H9 (cell line): ENCODE results near the gene MGAT4B. TPM values are rescaled to one million over a fixed set of nuclear protein-coding genes. Genes with fewer than 3 reads are reported as not detected.

Experiments
- DNase-seq: peaks from one replicate; pipeline ENCODE4 v3.0.0-alpha.2; 2017
- H2AFZ ChIP-seq: one replicate; pipeline ENCODE4 v1.6.1; 2013; ENCODE audit warnings: mild to moderate bottlenecking, low read length, control low read depth, moderate library complexity
- H2AK5ac ChIP-seq: 2 replicates; pipeline ENCODE4 v1.6.1; 2013; ENCODE audit warnings: low read length, control low read depth, mixed read lengths; ENCODE audit not compliant: insufficient read length
- H2BK120ac ChIP-seq: one replicate; pipeline ENCODE4 v1.6.1; 2013; ENCODE audit warnings: low read depth, mild to moderate bottlenecking, low read length, control low read depth, inconsistent platforms; ENCODE audit not compliant: poor library complexity, severe bottlenecking
- H2BK12ac ChIP-seq: 2 replicates; pipeline ENCODE4 v1.6.1; 2013; ENCODE audit warnings: low read length, control low read depth, mixed read lengths, low read depth; ENCODE audit not compliant: insufficient read length
- H2BK15ac ChIP-seq: 2 replicates; pipeline ENCODE4 v1.6.1; 2013; ENCODE audit warnings: low read depth, low read length, control low read depth
- H2BK20ac ChIP-seq: one replicate; pipeline ENCODE4 v1.6.1; 2013; ENCODE audit warnings: low read depth, mild to moderate bottlenecking, low read length, control low read depth, inconsistent platforms; ENCODE audit not compliant: poor library complexity, severe bottlenecking
- H2BK5ac ChIP-seq: 2 replicates; pipeline ENCODE4 v1.6.1; 2013; ENCODE audit warnings: low read length, control low read depth, mixed read lengths; ENCODE audit not compliant: insufficient read length
- H3K14ac ChIP-seq: 2 replicates; pipeline ENCODE4 v1.6.1; 2013; ENCODE audit warnings: low read length, control low read depth; ENCODE audit not compliant: insufficient read depth
- H3K18ac ChIP-seq: 2 replicates; pipeline ENCODE4 v1.6.1; 2013; ENCODE audit warnings: low read depth, mild to moderate bottlenecking, mixed read lengths, low read length, control low read depth; ENCODE audit not compliant: insufficient read length
- H3K23ac ChIP-seq: 2 replicates; pipeline ENCODE4 v1.6.1; 2013; ENCODE audit warnings: low read length, control low read depth, mixed read lengths, low read depth; ENCODE audit not compliant: insufficient read length
- H3K23me2 ChIP-seq: 2 replicates; pipeline ENCODE4 v1.6.1; 2013; ENCODE audit warnings: low read depth, mild to moderate bottlenecking, mixed read lengths, low read length, control low read depth; ENCODE audit not compliant: insufficient read length, poor library complexity, severe bottlenecking
- H3K27ac ChIP-seq: 2 replicates; pipeline ENCODE4 v1.5.1; 2013; ENCODE audit warnings: low read length, control low read depth, mixed read lengths, low read depth; ENCODE audit not compliant: insufficient read length
- H3K27me3 ChIP-seq: 2 replicates; pipeline ENCODE4 v1.6.1; 2013; ENCODE audit warnings: low read length, control low read depth, inconsistent platforms; ENCODE audit not compliant: insufficient read depth
- H3K4ac ChIP-seq: 2 replicates; pipeline ENCODE4 v1.6.1; 2013; ENCODE audit warnings: low read depth, mild to moderate bottlenecking, control low read depth, inconsistent platforms, low read length, moderate library complexity
- H3K4me1 ChIP-seq: 2 replicates; pipeline ENCODE4 v1.6.1; 2013; ENCODE audit warnings: low read length, control low read depth, inconsistent platforms; ENCODE audit not compliant: insufficient read depth
- H3K4me2 ChIP-seq: 2 replicates; pipeline ENCODE4 v1.6.1; 2013; ENCODE audit warnings: low read length, control low read depth, mixed read lengths; ENCODE audit not compliant: insufficient read length, insufficient read depth
- H3K56ac ChIP-seq: 2 replicates; pipeline ENCODE4 v1.6.1; 2013; ENCODE audit warnings: low read depth, mild to moderate bottlenecking, mixed read lengths, low read length, control low read depth; ENCODE audit not compliant: insufficient read length
- H3K79me1 ChIP-seq: 2 replicates; pipeline ENCODE4 v1.6.1; 2013; ENCODE audit warnings: low read depth, mild to moderate bottlenecking, moderate library complexity, low read length, control low read depth, inconsistent platforms; ENCODE audit not compliant: insufficient read depth, poor library complexity, severe bottlenecking
- H3K79me2 ChIP-seq: 2 replicates; pipeline ENCODE4 v1.6.1; 2013; ENCODE audit warnings: low read length, control low read depth, inconsistent platforms; ENCODE audit not compliant: insufficient read depth
- H3K9ac ChIP-seq: 2 replicates; pipeline ENCODE4 v1.6.1; 2013; ENCODE audit warnings: low read length, control low read depth, mixed read lengths; ENCODE audit not compliant: insufficient read length; ENCODE audit errors: extremely low read depth
- H3K9me3 ChIP-seq: one replicate; pipeline ENCODE4 v1.6.1; 2013; ENCODE audit warnings: low read depth, low read length, inconsistent platforms; ENCODE audit not compliant: control insufficient read depth
- H3T11ph ChIP-seq: one replicate; pipeline ENCODE4 v1.6.1; 2013; ENCODE audit warnings: mild to moderate bottlenecking, low read length, control low read depth, inconsistent platforms
- H4K20me1 ChIP-seq: one replicate; pipeline ENCODE4 v1.6.1; 2013; ENCODE audit not compliant: control insufficient read depth, insufficient read length, insufficient read depth
- H4K5ac ChIP-seq: 2 replicates; pipeline ENCODE4 v1.6.1; 2013; ENCODE audit warnings: low read depth, mild to moderate bottlenecking, mixed read lengths, low read length, control low read depth; ENCODE audit not compliant: insufficient read length
- H4K8ac ChIP-seq: replicated peaks from 2 replicates; pipeline ENCODE4 v1.6.1; 2013; ENCODE audit warnings: low read length, control low read depth, mixed read lengths, low read depth; ENCODE audit not compliant: insufficient read length
- H4K91ac ChIP-seq: 2 replicates; pipeline ENCODE4 v1.6.1; 2013; ENCODE audit warnings: low read depth, mild to moderate bottlenecking, moderate library complexity, mixed read lengths, low read length, control low read depth; ENCODE audit not compliant: insufficient read length
- H3K27ac Mint-ChIP-seq, 3 experiments: 2 replicates in 2 of 3; 3 replicates in 1 of 3; pipeline ENCODE4 v1.8.0; 2020 to 2021; ENCODE audit warnings: mixed read lengths in 3 of 3, mild to moderate bottlenecking in 1 of 3, moderate library complexity in 1 of 3
- H3K27me3 Mint-ChIP-seq: 2 replicates; pipeline ENCODE4 v1.8.0; 2021; ENCODE audit warnings: low read depth, mild to moderate bottlenecking, moderate library complexity, mixed read lengths
- H3K36me3 Mint-ChIP-seq, 3 experiments: 2 replicates in 2 of 3; 3 replicates in 1 of 3; pipeline ENCODE4 v1.8.0; 2020 to 2021; ENCODE audit warnings: low read depth in 3 of 3, mixed read lengths in 3 of 3; ENCODE audit not compliant: insufficient read depth in 1 of 3
- H3K4me1 Mint-ChIP-seq, 2 experiments: 2 replicates each; pipeline ENCODE4 v1.8.0; 2020; ENCODE audit warnings: mixed read lengths in 2 of 2
- H3K4me3 Mint-ChIP-seq, 2 experiments: 2 replicates in 1 of 2; 3 replicates in 1 of 2; pipeline ENCODE4 v1.8.0; 2020 to 2021; ENCODE audit warnings: mild to moderate bottlenecking in 2 of 2, mixed read lengths in 2 of 2, moderate library complexity in 1 of 2
- H3K9me3 Mint-ChIP-seq, 2 experiments: 2 replicates in 1 of 2; 3 replicates in 1 of 2; pipeline ENCODE4 v1.8.0; 2020; ENCODE audit warnings: mild to moderate bottlenecking in 2 of 2, mixed read lengths in 2 of 2, moderate library complexity in 1 of 2
- WGBS: extraction: QIAGEN DNeasy Blood & Tissue Kit; methylation state at CpG from one replicate; pipeline ENCODE4 v1.1.7; 2013; ENCODE audit warnings: missing lambda C conversion rate, low lambda C conversion rate, mixed read lengths; ENCODE audit not compliant: insufficient read length; ENCODE audit errors: extremely low coverage; 5-methylcytosine and 5-hydroxymethylcytosine counted together
- total RNA-seq: library from RNA; stranded (reverse); gene quantifications from 2 replicates; pipeline ENCODE4 v1.2.1, GENCODE V29; 2021
- TF ChIP-seq, protein P1 (sequence below): fragments of 200-600 bp; sonication (generic); conservative IDR thresholded peaks from 3 replicates; pipeline ENCODE4 v1.8.0; 2021; ENCODE audit warnings: antibody characterized with exemption, mild to moderate bottlenecking

Gene MGAT4B
- total RNA-seq, 1 experiment from 2014 or later: 147 TPM

DNA sequence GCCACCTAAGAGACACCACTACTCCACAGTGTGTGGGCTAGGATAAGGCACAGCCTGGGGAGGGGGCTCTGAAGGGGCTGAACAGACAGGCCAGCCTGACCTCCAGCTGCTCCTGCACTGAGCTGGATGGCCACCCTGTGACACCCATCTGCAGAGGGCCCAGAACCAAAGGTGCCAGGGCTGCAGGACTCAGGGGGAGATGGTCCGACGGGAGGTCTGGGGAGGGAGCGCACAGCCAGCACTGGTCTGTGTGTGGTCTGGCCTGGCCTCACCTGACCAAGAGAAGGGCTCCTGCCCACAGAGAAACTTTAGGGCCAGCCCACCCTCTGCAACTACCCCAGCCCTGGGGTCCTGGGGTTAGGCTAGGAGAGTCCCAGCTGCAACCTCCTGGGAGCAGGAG lies 12.1 kb downstream of the MGAT4B start:
- Histone ChIP-seq H3K4me1 (no peaks in the 10 kb centered on the region), H2AK5ac (no peak overlapping the region), H2BK20ac (no peak overlapping the region), H3K4me2 (no peak overlapping the region), H2BK120ac (no peak overlapping the region), H4K5ac (no peak overlapping the region), H4K20me1 (no peaks in the 10 kb centered on the region), H3K14ac (no peak overlapping the region), H2AFZ (no peak overlapping the region), H2BK5ac (no peak overlapping the region), H3K27ac (no peak overlapping the region), H3K23ac (no peak overlapping the region), H3K56ac (no peak overlapping the region), H3K4ac (no peak overlapping the region), H3K27me3 (no peaks in the 10 kb centered on the region), H2BK15ac (no peak overlapping the region), H3K23me2 (peaks cover 3% of the 10 kb centered on the region), H3K9me3 (no peaks in the 10 kb centered on the region), H4K8ac (no peak overlapping the region), H2BK12ac (no peak overlapping the region), H3K79me2 (no peaks in the 10 kb centered on the region), H3K9ac (no peak overlapping the region), H3K79me1 (no peaks in the 10 kb centered on the region), H3K18ac (no peak overlapping the region), H3T11ph (no peak overlapping the region), H4K91ac (no peak overlapping the region)
- peak overlapping the region; percentile 77 to 83 for H3K4me3 Mint-ChIP-seq
- DNase-seq: no peak
- H3K27me3 Mint-ChIP-seq: peaks cover 7% of the 10 kb centered on the region
- H3K4me1 Mint-ChIP-seq: peaks cover 17 to 18% of the 10 kb centered on the region in 2 experiments
- H3K36me3 Mint-ChIP-seq: peaks cover 13 to 26% (median 24%) of the 10 kb centered on the region in 3 experiments; a peak in 6 of 7 replicates
- TF ChIP-seq, protein P1, sequence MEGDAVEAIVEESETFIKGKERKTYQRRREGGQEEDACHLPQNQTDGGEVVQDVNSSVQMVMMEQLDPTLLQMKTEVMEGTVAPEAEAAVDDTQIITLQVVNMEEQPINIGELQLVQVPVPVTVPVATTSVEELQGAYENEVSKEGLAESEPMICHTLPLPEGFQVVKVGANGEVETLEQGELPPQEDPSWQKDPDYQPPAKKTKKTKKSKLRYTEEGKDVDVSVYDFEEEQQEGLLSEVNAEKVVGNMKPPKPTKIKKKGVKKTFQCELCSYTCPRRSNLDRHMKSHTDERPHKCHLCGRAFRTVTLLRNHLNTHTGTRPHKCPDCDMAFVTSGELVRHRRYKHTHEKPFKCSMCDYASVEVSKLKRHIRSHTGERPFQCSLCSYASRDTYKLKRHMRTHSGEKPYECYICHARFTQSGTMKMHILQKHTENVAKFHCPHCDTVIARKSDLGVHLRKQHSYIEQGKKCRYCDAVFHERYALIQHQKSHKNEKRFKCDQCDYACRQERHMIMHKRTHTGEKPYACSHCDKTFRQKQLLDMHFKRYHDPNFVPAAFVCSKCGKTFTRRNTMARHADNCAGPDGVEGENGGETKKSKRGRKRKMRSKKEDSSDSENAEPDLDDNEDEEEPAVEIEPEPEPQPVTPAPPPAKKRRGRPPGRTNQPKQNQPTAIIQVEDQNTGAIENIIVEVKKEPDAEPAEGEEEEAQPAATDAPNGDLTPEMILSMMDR: no peak
- H3K9me3 Mint-ChIP-seq: no peaks in the 10 kb centered on the region
- H3K27ac Mint-ChIP-seq: no peak overlapping the region
- no CpG with 5 or more reads among the region's 3 CpGs for WGBS
